Body of pancreas (tissue), 4 donors: Measurements from ENCODE around the gene CEP104.

Source experiments
- CTCF ChIP-seq, 7 experiments: fragments of 450-650 bp in 4 of 7; fragments of 200-600 bp in 3 of 7; sonication (generic) in 3 of 7; IDR thresholded peaks; one replicate each; pipeline ENCODE4 v1.5.1; 2016 to 2019; ENCODE audit warnings: antibody characterized with exemption in 7 of 7
- POLR2A ChIP-seq, 3 donors: fragments of 450-650 bp; IDR thresholded peaks; one replicate each; pipeline ENCODE4 v1.6.1; 2016; ENCODE audit warnings: antibody characterized with exemption in 3 of 3, mild to moderate bottlenecking in 2 of 3

GRCh38 chr1:3819771-3820200 is 37.2 kb downstream of the CEP104 start:
- TF ChIP-seq CTCF (IDR thresholded peaks at IDR 0.05) (no peak), POLR2A (IDR thresholded peaks at IDR 0.05) (no peak)
